HEK293 (cell line): ENCODE measurements around the gene FGR.

ENCODE experiments used
- CTCF ChIP-seq: fragments of 450-650 bp; formaldehyde crosslinking; IDR thresholded peaks from 2 replicates; pipeline ENCODE4 v1.5.1; 2016; ENCODE audit warnings: missing biosample characterization, missing genetic modification characterization
- PBX3 ChIP-seq: sonication (generic); formaldehyde crosslinking; IDR thresholded peaks from 2 replicates; pipeline ENCODE4 v1.8.1; 2022; ENCODE audit warnings: mild to moderate bottlenecking, moderate library complexity, missing genetic modification reagents
- REST ChIP-seq: fragments of 450-650 bp; formaldehyde crosslinking; IDR thresholded peaks from 2 replicates; pipeline ENCODE4 v1.5.1; 2016; ENCODE audit warnings: missing biosample characterization, missing genetic modification characterization
- ZFP41 ChIP-seq: fragments of 450-650 bp; formaldehyde crosslinking; IDR thresholded peaks from 2 replicates; pipeline ENCODE4 v1.5.1; 2016; ENCODE audit warnings: missing biosample characterization, missing genetic modification characterization, borderline replicate concordance
- ZNF292 ChIP-seq: fragments of 450-650 bp; formaldehyde crosslinking; IDR thresholded peaks from 2 replicates; pipeline ENCODE4 v1.5.1; 2016; ENCODE audit warnings: low read depth, missing biosample characterization, missing genetic modification characterization, borderline replicate concordance
- ZNF423 ChIP-seq: fragments of 450-650 bp; formaldehyde crosslinking; IDR thresholded peaks from 2 replicates; pipeline ENCODE4 v1.5.1; 2016; ENCODE audit warnings: missing biosample characterization, missing genetic modification characterization
- TF ChIP-seq, protein P1 (sequence below): fragments of 450-650 bp; formaldehyde crosslinking; conservative IDR thresholded peaks from 2 replicates; pipeline ENCODE4 v1.5.1; 2016; ENCODE audit warnings: low read depth, missing biosample characterization, missing genetic modification characterization
- TF ChIP-seq, protein P2 (sequence below): fragments of 450-650 bp; formaldehyde crosslinking; IDR thresholded peaks from 2 replicates; pipeline ENCODE4 v1.5.1; 2017; ENCODE audit warnings: missing biosample characterization, missing genetic modification characterization
- TF ChIP-seq, protein P3 (sequence below): fragments of 450-650 bp; formaldehyde crosslinking; IDR thresholded peaks from 2 replicates; pipeline ENCODE4 v1.5.1; 2016; ENCODE audit warnings: missing biosample characterization, missing genetic modification characterization, low read depth

DNA sequence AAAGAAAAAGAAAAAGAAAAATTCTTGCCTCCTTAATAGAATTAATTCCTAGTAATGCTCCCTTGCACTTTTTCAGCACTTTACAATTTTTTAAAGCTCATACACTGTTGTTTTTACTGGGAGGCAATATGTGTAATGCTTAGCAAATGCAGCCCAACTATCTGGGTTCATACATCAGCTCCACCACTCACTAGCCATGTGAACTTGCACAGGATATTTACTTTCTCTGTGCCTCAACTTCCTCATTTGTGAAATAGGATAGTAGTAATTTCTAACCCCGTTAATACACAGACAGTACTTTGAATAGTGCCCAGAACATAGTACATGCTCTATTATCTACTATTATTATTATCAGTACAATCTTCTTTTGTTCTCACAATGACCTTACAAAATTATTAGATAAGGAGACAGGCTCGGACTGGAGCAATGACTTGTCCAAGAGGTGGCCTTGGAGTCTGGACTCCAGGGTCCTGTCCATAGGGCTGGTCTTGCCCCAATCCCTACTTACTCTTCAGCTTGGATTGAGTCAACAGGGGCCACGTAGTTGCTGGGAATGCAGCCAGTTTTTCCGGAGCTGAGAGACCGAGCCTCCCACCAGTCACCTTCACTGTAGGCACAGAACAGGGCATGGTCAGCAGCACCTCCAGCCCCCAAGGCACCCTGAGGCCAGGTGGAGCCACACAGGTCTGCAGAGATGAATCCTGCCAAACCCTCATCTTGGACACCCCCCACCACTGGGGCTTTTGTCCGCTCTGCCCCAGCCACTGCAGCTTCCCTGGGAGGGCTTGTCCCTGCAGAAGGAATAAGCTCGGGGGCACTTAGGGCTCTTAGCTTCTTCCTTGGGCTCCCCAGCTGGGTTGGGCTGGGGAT lies 13.7 kb downstream of the FGR start:
- TF ChIP-seq ZFP41 (tag by site-specific recombination), result no peak
- TF ChIP-seq PBX3 (CRISPR knock-in tag), result no peak
- no peak for TF ChIP-seq REST (tag by site-specific recombination)
- TF ChIP-seq, protein P1, sequence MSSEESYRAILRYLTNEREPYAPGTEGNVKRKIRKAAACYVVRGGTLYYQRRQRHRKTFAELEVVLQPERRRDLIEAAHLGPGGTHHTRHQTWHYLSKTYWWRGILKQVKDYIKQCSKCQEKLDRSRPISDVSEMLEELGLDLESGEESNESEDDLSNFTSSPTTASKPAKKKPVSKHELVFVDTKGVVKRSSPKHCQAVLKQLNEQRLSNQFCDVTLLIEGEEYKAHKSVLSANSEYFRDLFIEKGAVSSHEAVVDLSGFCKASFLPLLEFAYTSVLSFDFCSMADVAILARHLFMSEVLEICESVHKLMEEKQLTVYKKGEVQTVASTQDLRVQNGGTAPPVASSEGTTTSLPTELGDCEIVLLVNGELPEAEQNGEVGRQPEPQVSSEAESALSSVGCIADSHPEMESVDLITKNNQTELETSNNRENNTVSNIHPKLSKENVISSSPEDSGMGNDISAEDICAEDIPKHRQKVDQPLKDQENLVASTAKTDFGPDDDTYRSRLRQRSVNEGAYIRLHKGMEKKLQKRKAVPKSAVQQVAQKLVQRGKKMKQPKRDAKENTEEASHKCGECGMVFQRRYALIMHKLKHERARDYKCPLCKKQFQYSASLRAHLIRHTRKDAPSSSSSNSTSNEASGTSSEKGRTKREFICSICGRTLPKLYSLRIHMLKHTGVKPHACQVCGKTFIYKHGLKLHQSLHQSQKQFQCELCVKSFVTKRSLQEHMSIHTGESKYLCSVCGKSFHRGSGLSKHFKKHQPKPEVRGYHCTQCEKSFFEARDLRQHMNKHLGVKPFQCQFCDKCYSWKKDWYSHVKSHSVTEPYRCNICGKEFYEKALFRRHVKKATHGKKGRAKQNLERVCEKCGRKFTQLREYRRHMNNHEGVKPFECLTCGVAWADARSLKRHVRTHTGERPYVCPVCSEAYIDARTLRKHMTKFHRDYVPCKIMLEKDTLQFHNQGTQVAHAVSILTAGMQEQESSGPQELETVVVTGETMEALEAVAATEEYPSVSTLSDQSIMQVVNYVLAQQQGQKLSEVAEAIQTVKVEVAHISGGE (tag by site-specific recombination), result no peak
- no peak for TF ChIP-seq CTCF
- TF ChIP-seq ZNF292 (tag by site-specific recombination), result no peak
- no peak for TF ChIP-seq ZNF423 (tag by site-specific recombination)
- TF ChIP-seq, protein P2, sequence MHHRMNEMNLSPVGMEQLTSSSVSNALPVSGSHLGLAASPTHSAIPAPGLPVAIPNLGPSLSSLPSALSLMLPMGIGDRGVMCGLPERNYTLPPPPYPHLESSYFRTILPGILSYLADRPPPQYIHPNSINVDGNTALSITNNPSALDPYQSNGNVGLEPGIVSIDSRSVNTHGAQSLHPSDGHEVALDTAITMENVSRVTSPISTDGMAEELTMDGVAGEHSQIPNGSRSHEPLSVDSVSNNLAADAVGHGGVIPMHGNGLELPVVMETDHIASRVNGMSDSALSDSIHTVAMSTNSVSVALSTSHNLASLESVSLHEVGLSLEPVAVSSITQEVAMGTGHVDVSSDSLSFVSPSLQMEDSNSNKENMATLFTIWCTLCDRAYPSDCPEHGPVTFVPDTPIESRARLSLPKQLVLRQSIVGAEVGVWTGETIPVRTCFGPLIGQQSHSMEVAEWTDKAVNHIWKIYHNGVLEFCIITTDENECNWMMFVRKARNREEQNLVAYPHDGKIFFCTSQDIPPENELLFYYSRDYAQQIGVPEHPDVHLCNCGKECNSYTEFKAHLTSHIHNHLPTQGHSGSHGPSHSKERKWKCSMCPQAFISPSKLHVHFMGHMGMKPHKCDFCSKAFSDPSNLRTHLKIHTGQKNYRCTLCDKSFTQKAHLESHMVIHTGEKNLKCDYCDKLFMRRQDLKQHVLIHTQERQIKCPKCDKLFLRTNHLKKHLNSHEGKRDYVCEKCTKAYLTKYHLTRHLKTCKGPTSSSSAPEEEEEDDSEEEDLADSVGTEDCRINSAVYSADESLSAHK (tag by site-specific recombination), result no peak
- TF ChIP-seq, protein P3, sequence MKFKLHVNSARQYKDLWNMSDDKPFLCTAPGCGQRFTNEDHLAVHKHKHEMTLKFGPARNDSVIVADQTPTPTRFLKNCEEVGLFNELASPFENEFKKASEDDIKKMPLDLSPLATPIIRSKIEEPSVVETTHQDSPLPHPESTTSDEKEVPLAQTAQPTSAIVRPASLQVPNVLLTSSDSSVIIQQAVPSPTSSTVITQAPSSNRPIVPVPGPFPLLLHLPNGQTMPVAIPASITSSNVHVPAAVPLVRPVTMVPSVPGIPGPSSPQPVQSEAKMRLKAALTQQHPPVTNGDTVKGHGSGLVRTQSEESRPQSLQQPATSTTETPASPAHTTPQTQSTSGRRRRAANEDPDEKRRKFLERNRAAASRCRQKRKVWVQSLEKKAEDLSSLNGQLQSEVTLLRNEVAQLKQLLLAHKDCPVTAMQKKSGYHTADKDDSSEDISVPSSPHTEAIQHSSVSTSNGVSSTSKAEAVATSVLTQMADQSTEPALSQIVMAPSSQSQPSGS (tag by site-specific recombination), result no peak
